T-helper 17 cell (primary cell): ENCODE measurements around the gene RMND5A. TPM values are rescaled to one million over a fixed set of nuclear protein-coding genes. Genes with fewer than 3 reads are reported as not detected.

Source experiments
- ATAC-seq: fragments of 150-1000 bp; cut with Tn5 transposase; 2 replicates; pipeline ENCODE4 v1.10.0; 2021; ENCODE audit warnings: mild to moderate bottlenecking, moderate library complexity
- DNase-seq, 3 donors: peaks; one replicate each; pipeline versions ENCODE4 v3.0.0 to v3.0.0-alpha.2; 2020 to 2021
- H3K9me3 ChIP-seq: one replicate; pipeline ENCODE4 v1.7.0; 2013; ENCODE audit warnings: low read length, mild to moderate bottlenecking; ENCODE audit not compliant: control insufficient read depth, poor library complexity, severe bottlenecking
- H3K27ac Mint-ChIP-seq: one replicate; pipeline ENCODE4 v1.8.0; 2022; ENCODE audit warnings: mild to moderate bottlenecking, moderate library complexity, mixed read lengths
- H3K27me3 Mint-ChIP-seq: one replicate; pipeline ENCODE4 v1.8.0; 2022; ENCODE audit warnings: mixed read lengths
- H3K36me3 Mint-ChIP-seq: one replicate; pipeline ENCODE4 v1.8.0; 2022; ENCODE audit warnings: low read depth, mixed read lengths
- H3K4me1 Mint-ChIP-seq: one replicate; pipeline ENCODE4 v1.8.0; 2022; ENCODE audit warnings: mild to moderate bottlenecking, mixed read lengths
- H3K4me3 Mint-ChIP-seq: one replicate; pipeline ENCODE4 v1.8.0; 2022; ENCODE audit warnings: mild to moderate bottlenecking, moderate library complexity, mixed read lengths
- total RNA-seq, 4 donors: library from RNA in 2 of 4; stranded (reverse) in 2 of 4; gene quantifications; one replicate each; pipeline ENCODE4 v1.2.3 and lab custom pipeline; 2022 to 2026

The RMND5A gene
- total RNA-seq, 2 donors from 2014 or later = 28.4 to 42.3 TPM

DNA sequence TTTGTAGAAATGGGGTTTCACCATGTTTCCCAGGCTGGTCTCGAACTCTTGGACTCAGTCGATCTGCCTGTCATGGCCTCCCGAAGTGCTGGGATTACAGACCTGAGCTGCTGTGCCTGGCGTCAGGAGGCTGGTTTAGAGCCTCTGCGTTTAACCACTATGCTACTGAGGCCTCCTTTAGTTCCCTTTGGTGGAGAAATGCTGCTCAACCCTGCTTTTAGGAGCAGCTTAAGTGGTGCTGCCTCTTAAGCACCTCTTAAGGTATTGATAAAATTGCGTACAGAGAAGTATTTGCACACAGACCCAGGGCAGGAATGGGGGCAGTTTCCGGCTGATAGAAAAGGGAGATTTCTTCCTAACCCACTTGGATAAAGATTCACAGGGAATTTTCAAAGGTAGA is 62.7 kb downstream of the RMND5A start:
- ATAC-seq = no peak
- no peaks in the 10 kb centered on the region for H3K9me3 ChIP-seq
- peaks cover 5% of the 10 kb centered on the region for H3K4me1 Mint-ChIP-seq
- no peak overlapping the region for H3K4me3 Mint-ChIP-seq
- H3K36me3 Mint-ChIP-seq = no peaks in the 10 kb centered on the region
- H3K27ac Mint-ChIP-seq = no peak overlapping the region
- peaks cover 5% of the 10 kb centered on the region for H3K27me3 Mint-ChIP-seq
- no peak for DNase-seq

DNA sequence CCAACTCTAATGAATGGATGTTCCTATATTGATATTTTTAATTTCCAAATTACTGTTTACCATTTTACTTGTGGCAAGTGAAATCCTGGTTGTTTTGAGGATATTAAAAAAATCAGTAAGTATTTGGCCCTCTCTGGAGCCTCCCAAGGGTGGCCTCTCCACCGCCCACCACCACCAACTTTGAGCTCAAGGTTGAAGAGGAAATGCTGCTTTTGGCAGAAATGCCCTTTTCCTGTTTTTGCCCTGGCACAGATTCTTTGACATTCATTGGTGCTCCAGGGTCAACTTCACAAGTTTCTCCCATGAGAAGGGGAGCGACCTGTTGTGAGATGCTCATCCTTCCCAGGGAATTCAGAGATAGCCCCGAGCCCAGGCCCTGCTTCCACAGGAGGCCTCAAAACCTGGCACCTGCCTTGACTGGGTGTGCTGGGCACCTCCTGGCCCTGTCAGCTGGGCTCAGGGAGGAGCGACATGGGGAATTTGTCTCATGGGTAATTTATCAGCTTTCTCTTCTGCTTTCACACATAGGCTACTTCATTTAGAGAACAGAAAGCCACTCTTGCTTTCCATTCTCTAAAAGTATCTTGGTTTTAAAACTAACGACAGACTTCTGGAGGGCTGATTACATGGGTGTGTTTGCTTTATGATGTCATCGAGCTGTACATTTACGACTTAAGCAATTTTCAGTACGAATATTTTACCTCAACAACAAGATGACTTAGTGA is 63.7 kb downstream of the RMND5A start:
- Mint-ChIP-seq H3K36me3 (no peaks in the 10 kb centered on the region), H3K27ac (no peak overlapping the region), H3K4me1 (peaks cover 5% of the 10 kb centered on the region), H3K4me3 (no peak overlapping the region), H3K27me3 (peaks cover 10% of the 10 kb centered on the region)
- ATAC-seq = no peak
- H3K9me3 ChIP-seq = no peaks in the 10 kb centered on the region
- DNase-seq = no peak

DNA sequence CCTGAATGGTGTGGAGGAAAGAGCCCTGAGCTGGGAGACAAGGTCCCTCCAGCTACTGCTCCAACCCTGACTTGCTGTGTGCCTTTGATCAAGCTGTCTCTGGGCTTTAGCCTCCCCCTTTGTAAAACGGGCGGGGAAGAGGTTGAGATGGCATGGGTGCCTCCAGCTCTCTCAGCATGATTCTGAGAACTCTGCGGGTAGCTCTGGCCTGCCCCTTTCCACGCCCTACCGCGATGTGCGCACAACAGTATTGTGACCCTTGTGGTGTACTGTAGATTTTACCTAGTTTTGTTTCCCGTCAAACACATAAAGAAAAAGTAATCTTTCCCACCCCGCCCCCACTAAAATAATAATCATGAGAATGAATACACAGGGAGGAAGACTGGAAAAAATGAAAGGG is 65.4 kb downstream of the RMND5A start:
- peak; percentile 60 for ATAC-seq
- Mint-ChIP-seq H3K36me3 (peaks cover 2% of the 10 kb centered on the region), H3K27me3 (peaks cover 20% of the 10 kb centered on the region), H3K27ac (no peak overlapping the region), H3K4me3 (no peak overlapping the region), H3K4me1 (peaks cover 10% of the 10 kb centered on the region)
- H3K9me3 ChIP-seq = no peaks in the 10 kb centered on the region
- DNase-seq = no peak

DNA sequence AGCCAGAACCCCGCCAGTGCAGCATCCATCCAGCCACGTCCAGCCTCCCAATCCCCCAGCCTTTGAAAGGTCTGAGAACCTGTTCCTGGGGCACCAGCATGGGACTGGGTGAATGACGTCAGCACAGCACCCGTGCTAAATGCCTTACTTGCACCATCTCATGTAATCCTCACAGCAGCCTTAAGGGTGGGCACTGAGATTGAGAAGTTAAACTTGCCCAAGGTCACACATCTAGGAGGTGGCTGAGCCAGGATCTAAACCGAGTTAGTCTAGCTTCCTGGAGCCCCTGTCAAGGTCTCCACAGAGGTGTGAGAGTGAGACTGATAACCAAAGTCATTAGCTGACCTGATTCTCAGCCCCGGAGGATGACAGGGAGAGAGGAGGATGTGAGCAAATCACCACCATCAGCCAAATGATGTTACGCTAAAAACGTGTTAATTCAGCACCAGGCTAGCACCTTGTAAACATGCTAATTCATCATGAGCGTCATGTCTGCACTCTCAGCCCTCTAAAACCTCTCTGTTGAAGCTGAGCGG is 66.0 kb downstream of the RMND5A start:
- H3K4me1 Mint-ChIP-seq = peaks cover 14% of the 10 kb centered on the region
- peak; percentile 48 for ATAC-seq
- H3K36me3 Mint-ChIP-seq = peaks cover 2% of the 10 kb centered on the region
- H3K27ac Mint-ChIP-seq = no peak overlapping the region
- no peak overlapping the region for H3K4me3 Mint-ChIP-seq
- DNase-seq = no peak
- no peaks in the 10 kb centered on the region for H3K9me3 ChIP-seq
- H3K27me3 Mint-ChIP-seq = peaks cover 25% of the 10 kb centered on the region

DNA sequence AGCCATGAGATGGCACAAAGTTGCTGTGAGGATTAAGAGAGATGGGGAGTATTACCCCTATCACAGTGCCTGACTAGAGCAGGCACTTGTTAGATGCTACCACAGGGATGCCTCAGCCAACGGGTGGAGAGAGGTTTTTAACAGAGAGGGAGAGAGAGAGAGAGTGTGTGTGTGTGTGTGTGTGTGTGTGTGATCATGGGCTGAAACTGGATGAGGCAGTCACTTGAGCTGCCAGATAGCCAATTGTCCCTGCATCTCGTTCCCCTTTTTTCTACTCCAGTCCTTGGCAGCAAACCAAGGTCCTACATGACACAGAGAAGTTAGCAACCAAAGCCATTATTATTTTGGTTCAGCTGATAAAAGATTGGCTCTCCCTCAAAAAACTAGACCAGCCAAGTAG is 67.6 kb downstream of the RMND5A start:
- peaks cover 23% of the 10 kb centered on the region for H3K4me1 Mint-ChIP-seq
- H3K4me3 Mint-ChIP-seq = no peak overlapping the region
- peaks cover 5% of the 10 kb centered on the region for H3K36me3 Mint-ChIP-seq
- peaks cover 35% of the 10 kb centered on the region for H3K27me3 Mint-ChIP-seq
- H3K9me3 ChIP-seq = no peaks in the 10 kb centered on the region
- no peak for DNase-seq
- no peak for ATAC-seq
- no peak overlapping the region for H3K27ac Mint-ChIP-seq

DNA sequence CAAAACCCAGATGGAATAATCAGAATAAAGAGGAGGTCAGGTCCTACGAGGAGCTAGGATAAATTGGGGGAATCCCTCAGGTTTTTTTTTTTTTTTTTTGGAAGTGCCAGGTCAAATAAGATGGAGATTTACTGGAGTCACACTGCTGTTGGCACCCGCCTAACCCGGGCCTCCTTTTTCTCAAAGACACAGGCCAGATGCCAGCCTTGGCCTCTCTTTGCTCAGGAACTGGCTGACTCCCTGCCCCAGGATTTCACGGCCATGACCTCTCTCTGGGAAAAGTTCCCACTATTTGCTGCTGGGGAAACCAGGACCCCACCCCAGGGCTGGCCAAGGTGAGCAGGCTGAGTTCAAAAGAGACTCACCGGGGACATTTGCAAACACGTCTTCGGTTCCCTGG is 68.1 kb downstream of the RMND5A start:
- peaks cover 5% of the 10 kb centered on the region for H3K36me3 Mint-ChIP-seq
- DNase-seq (no peak), ATAC-seq (no peak)
- no peak overlapping the region for H3K4me3 Mint-ChIP-seq
- H3K9me3 ChIP-seq = no peaks in the 10 kb centered on the region
- H3K4me1 Mint-ChIP-seq = peaks cover 23% of the 10 kb centered on the region
- H3K27ac Mint-ChIP-seq = no peak overlapping the region
- H3K27me3 Mint-ChIP-seq = peaks cover 39% of the 10 kb centered on the region

DNA sequence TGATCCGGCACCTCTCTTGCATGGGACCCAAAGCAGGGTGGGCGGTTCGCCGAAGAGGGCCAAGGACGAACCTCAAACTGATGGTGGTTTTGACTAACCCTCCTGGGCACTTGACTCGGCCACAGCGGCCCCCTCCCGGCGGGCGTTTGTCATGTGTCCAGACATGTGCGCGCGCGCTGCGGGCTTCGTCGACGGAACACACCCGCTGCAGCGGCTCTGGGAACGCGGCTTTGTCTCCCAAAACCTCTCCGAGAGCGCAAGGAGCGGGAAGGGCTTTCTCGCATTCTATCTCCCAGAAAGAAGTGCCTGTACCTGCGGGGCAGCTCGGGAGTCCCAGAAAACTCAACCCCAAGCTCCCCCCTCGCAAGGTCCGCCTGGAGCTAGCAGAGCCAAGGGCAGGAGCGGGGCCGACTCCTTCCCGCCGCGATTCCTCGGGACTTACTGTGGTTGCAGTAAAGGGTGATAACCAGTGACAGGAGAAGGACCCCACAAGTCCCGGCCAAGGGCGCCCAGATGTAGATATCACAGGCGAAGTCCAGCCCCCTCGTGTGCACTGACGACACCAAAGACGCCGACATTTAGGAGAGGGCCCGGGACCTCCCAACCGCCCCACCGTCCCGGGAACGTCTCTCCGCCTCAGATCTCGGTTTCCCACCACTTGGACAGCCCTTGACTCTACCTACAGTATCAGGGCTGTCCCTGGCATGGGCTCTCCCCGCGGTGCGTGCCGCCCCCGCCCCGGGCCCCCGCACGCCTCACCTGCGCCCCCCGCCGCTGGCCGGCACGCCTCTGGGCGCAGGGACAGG is 69.0 kb downstream of the RMND5A start:
- H3K36me3 Mint-ChIP-seq = peaks cover 5% of the 10 kb centered on the region

DNA sequence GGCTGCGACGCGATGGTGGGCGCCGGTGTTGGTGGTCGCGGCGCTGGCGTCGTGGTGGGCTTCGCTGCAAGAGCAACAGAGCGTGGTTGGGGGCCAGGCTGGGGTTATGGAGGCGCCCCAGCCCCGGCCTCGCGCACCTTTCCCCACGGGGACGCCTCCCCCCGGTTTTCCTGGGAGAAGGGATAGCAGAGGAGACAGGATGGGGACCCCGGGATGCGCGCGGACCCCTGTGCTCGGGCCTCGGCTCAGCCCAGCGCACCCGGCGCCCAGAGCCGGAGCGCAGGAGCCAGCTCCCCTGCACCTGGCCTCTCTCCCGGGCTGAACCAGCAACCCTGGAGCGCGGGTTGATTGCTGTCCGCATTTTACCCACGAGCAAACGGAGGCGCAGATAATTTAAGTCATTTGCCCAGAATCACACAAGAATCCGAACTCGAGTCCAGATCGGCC is 69.6 kb downstream of the RMND5A start:
- Mint-ChIP-seq H3K27me3 (peaks cover 46% of the 10 kb centered on the region), H3K4me3 (peak overlapping the region; percentile 87), H3K4me1 (peaks cover 20% of the 10 kb centered on the region), H3K36me3 (peaks cover 5% of the 10 kb centered on the region), H3K27ac (no peak overlapping the region)
- DNase-seq (no peak), ATAC-seq (no peak)
- H3K9me3 ChIP-seq = no peaks in the 10 kb centered on the region

More for the DNA sequence above, 69.0 kb downstream of the RMND5A start:
- Mint-ChIP-seq H3K27ac (no peak overlapping the region), H3K4me3 (no peak overlapping the region), H3K27me3 (peaks cover 42% of the 10 kb centered on the region), H3K4me1 (peaks cover 22% of the 10 kb centered on the region)
- ATAC-seq (no peak), DNase-seq (no peak)
- no peaks in the 10 kb centered on the region for H3K9me3 ChIP-seq

DNA sequence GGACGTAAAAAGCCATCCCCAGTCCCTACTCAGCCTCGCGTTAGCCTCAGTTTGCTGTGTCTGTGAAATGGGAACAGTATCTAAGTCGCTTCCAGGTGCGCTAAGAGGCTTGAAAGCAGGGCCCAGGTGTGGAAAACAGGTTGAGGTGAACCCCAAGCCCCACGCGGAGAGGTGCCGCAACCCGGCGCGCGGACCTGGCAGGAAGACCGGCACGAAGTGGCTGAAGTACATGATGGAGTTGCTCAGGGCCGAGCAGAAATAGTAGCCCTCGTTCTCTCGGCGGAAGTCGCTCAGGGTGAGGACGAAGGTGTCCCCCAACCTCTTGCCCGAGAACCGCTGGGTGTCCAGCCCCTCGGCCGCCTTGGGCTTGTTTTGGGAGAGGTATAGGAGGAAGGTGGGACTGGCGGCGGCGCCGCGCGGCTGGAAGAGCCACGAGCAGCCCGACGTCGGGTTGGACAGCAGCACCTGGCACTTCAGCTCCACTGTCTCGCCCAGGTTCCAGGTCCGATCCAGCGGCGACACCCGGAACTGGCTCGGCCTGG is 70.1 kb downstream of the RMND5A start:
- H3K9me3 ChIP-seq = no peaks in the 10 kb centered on the region
- H3K4me3 Mint-ChIP-seq = peak overlapping the region; percentile 87
- peaks cover 20% of the 10 kb centered on the region for H3K4me1 Mint-ChIP-seq
- DNase-seq = no peak
- H3K27ac Mint-ChIP-seq = no peak overlapping the region
- peaks cover 5% of the 10 kb centered on the region for H3K36me3 Mint-ChIP-seq
- peaks cover 50% of the 10 kb centered on the region for H3K27me3 Mint-ChIP-seq
- no peak for ATAC-seq

DNA sequence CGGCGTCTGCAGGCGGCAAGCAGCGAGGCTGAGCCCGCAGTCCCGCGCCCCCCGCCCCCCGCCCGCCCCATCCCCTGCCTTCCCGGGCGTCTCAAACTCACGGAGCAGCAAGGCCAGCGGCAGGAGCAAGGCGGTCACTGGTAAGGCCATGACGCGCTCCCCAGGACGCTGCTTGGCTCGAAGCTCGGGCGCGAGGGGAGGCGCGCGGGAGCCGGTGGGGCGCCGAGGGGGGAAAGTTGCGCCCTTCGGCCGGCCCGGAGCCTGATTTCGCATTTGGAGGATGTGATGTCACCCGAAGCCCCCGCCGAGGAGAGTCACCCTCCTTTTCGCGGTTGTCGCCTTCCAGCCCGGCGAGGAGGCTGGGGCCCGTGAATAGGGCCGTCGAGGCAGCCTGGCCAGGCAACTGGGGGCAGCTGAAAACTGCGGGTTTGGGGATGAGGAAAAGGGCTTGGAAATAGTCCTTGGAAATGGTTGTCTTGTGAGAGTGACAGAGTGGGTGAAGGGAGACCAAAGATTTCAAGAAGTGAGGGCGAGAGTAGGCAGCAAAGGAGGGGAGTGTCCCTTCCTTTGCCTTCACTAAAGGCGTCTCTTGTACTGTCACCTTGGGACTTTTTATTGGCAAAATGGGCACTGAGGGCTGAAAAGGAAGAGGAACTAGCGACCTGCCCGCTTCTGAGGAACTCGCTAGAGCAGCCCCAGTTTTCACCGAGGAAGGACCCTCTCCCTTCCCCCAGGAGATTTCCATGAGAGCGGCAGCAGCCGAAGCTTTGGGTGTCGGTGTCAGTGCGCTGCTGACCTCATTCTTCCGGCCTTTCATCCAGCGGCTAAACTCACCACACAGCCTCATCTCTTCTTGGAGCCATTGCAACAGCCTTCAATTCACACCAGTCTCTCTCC is 70.8 kb downstream of the RMND5A start, which contains the start of gene CD8A:
TSS of gene CD8A (minus strand) at position 238 of the 897 bp plus-strand sequence. CDS start at position 150, 88 bp downstream.
- H3K9me3 ChIP-seq = no peaks in the 10 kb centered on the region
- Mint-ChIP-seq H3K36me3 (peaks cover 5% of the 10 kb centered on the region), H3K4me3 (peak within 1 kb of the TSS; percentile 87), H3K4me1 (peaks cover 20% of the 10 kb centered on the region), H3K27me3 (peaks cover 50% of the 10 kb centered on the region), H3K27ac (peak within 1 kb of the TSS; percentile 32)
- DNase-seq (no peak), ATAC-seq (peak; percentile 35)

DNA sequence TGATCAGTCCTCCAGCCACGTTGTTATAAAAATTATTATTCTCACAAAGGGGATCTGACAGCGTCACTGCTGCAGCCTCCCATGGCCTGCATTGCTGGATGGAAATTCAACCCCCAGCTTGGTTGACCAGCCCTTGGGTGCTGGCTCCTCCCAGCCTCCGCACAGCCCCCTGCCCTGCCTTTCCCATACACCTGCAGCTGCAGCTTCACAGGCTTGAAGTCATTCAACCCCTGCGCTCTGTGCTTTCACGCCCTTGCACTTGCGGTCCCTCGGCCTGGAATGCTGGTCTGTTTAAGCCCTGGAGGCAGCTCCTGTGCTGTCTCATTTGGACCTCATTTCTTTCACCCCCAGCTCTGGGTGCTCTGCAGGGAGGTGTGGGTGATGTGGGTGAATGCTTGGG is 71.5 kb downstream of the RMND5A start:
- DNase-seq (no peak), ATAC-seq (no peak)
- Mint-ChIP-seq H3K27ac (peak overlapping the region; percentile 32), H3K4me1 (peaks cover 20% of the 10 kb centered on the region), H3K36me3 (peaks cover 5% of the 10 kb centered on the region), H3K4me3 (peak overlapping the region; percentile 84), H3K27me3 (peaks cover 50% of the 10 kb centered on the region)
- peaks cover 1% of the 10 kb centered on the region for H3K9me3 ChIP-seq

DNA sequence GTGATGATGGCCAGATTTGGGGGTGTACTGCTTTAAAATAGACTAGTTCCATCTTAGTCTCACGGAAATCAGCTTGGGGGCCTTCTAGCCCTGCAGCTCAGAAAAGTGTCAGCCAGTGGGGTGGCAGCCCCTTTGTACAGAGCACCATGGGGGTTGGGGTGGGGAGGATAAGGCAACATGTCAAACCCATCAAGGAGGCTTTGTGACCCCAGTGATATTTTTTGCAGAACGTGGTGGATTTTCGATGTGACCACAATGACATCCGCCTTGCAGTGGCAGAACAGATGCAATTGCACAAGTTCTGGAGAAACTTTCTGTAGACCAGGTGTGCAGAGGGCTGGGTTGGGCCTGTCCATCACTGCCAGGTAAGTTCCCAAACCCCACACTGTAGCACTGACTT is 73.7 kb downstream of the RMND5A start:
- no peak overlapping the region for H3K4me3 Mint-ChIP-seq
- H3K36me3 Mint-ChIP-seq = peaks cover 5% of the 10 kb centered on the region
- peaks cover 18% of the 10 kb centered on the region for H3K4me1 Mint-ChIP-seq
- H3K27ac Mint-ChIP-seq = no peak overlapping the region
- no peak for ATAC-seq
- H3K27me3 Mint-ChIP-seq = peaks cover 40% of the 10 kb centered on the region
- peaks cover 6% of the 10 kb centered on the region for H3K9me3 ChIP-seq
- DNase-seq = no peak
